HG03575 (cell line): ENCODE data around the gene IFNL1.
"Not testable (repeated sequence)": the region's sequence is repeated elsewhere in the genome, so short reads cannot be mapped to it uniquely, and the experiment has no call there.

Experiments
- ATAC-seq: cut with Tn5 transposase; IDR thresholded peaks from one replicate; pipeline ENCODE4 v1.9.1; 2021; ENCODE audit not compliant: unreplicated experiment, insufficient number of reproducible peaks, low FRiP score; ENCODE audit errors: extremely low read depth

Gene IFNL1

GRCh38 chr19:39268531-39269223, 27.5 kb upstream of the IFNL1 start:
- ATAC-seq, result not testable (repeated sequence)

DNA sequence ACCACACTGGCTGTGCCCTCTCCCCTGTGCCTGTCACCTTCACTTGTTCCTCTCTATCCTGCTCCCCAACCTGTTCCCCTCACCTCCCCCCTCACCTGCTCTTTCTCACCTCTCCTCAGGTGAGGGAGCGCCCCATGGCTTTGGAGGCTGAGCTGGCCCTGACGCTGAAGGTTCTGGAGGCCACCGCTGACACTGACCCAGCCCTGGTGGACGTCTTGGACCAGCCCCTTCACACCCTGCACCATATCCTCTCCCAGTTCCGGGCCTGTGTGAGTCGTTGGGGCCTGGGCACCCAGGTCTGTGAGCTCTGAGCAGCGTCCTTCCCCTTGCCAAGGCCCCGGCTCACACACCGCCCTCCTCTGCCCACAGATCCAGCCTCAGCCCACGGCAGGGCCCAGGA, 26.8 kb upstream of the IFNL1 start:
- not testable (repeated sequence) for ATAC-seq

DNA sequence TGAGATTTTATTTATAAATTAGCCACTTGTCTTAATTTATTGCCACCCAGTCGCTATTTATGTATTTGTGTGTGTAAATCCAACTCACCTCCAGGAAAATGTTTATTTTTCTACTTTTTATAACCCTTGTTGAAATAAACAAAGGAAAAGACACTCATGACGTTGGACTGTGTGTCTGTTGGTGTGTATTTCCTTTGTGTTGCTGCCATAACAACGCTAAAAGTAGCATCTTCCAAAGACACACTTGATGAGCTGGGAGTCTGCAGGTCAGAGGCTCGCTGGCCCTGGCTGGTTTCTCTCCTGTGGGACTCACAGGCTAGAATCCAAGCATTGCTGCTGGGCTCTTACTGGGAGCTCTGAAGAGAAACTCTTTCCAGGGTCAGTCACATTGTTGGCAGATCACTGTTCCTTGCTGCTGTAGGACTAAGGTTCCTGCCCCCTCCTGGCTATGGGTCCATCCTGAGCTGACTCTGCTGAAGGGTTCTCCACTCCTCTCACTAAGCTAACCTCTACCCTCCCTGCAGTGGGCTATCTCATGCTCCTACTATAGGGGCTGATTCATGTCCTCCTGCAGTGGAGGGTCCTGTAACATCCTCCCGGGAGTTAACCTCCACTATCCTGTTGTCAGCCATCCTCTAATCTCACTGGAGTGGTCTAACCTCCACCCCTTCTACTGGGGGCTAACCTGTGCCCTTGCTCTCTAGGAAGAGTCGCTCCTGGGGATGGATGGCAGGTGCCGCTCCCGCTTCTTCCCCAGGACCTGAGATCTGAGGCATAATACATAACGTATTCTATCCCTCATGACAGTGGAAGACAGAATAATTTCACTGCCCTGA, 26.0 kb upstream of the IFNL1 start:
- ATAC-seq, result no peak

- not testable (repeated sequence) for ATAC-seq
These were observed 22.3 kb upstream of the IFNL1 start for GRCh38 chr19:39273859-39274258.

- ATAC-seq, result no peak
These were observed 20.6 kb upstream of the IFNL1 start for GRCh38 chr19:39275578-39275977.

- no peak for ATAC-seq
These were observed 19.5 kb upstream of the IFNL1 start for GRCh38 chr19:39276740-39277139.

- ATAC-seq, result no peak
These were observed 18.6 kb upstream of the IFNL1 start for GRCh38 chr19:39277598-39277997.

DNA sequence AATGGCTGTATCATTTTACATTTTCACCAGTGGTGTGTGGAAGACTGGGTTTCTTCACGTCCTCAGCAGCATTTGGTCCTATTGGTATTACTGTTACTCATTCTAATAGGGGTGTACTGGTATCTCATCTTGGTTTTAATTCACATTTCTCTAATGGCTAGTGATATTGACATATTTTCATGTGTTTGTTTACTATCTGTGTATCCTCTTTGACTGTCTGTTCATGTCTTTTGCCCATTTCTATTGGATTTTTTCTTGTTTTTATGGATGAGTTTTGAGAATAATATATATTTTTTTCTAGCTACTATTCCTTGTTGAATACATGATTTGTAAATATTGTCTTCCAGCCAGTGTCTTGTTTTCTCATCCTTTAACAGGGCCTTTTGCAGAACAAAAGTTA, 14.2 kb upstream of the IFNL1 start:
- no peak for ATAC-seq

DNA sequence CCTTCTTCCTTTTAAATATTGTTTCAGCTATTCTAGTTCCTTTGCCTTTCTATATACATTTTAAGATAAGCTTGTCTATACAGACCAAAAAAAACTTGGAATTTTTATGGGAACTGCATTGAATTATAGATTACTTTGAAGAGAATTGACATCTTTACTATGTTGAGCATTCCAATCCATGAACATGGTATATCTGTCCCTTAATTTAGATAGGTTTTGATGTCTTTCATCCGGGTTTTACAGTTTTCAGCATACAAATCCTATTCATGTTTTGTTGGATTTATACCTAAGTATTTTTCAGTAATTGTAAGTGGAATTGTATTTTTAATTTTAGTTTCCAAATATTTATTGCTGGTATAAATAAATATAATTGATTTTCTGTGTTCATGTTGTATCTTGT, 12.2 kb upstream of the IFNL1 start:
- ATAC-seq, result no peak

DNA sequence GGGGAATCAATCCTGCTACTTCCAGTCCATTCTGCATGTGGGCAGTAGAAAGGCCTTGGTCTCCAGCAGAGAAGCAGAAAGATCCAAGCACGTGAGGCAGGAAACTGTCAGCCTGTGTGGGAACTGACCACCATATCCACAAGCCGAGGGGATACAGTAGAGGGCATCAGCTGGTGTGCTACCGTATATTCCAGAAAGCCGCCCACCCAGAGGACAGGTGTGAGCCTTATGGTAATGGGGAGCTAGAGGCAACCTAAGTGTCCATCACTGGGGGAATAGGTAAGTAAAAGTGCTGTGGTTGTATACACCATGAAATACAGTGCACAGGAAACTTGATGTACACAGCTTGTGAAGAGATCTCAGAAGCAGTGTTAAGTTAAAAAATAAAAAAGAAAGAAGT, 2.8 kb upstream of the IFNL1 start:
- ATAC-seq, result no peak

DNA sequence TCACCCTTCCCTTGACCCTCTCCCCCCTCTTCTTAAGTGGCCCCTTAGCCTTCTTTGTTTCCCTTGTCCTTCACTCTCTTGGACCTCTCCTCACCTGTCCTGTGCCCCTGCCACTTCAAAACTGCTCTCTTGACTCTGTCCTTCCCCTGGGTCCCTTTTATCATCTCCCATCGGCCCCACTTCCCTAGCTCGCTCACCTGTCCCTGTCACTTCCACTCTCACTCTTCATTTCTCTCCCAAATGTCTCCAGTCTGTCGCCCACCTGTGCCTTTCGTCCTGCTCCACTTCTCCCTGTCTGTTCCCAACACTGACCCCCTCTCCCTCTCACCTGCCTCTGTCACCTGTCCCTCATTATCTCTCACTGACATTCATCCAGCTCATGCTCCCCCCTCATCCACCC, 699 bp downstream of the IFNL1 start:
- no peak for ATAC-seq

DNA sequence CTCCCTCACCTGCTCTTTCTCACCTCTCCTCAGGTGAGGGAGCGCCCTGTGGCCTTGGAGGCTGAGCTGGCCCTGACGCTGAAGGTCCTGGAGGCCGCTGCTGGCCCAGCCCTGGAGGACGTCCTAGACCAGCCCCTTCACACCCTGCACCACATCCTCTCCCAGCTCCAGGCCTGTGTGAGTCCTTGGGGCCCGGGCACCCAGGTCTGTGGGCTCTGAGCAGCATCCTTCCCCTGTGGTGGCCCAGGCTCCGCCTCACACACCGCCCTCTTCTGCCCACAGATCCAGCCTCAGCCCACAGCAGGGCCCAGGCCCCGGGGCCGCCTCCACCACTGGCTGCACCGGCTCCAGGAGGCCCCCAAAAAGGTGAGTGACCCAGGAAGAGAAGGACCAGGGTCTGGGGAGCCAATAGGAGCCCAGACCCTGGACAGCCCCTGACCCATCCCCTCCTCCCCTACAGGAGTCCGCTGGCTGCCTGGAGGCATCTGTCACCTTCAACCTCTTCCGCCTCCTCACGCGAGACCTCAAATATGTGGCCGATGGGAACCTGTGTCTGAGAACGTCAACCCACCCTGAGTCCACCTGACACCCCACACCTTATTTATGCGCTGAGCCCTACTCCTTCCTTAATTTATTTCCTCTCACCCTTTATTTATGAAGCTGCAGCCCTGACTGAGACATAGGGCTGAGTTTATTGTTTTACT, 1.9 kb downstream of the IFNL1 start:
- no peak for ATAC-seq

DNA sequence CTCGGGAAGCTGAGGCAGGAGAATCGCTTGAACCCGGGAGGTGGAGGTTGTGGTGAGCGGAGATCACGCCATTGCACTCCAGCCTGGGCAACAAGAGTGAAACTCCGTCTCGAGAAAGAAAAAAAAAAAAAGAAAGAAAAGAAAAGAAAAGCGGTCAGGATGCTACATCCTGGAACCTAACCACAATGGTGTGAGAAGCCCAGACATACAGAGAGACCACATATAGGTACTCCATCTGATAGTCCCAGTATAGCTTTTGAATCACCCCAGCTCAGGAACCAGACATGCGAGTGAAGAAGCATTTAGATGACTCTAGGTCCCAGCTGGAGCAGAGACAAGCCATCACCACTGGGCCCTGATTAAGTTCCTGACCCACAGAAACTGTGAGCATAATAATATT, 3.2 kb downstream of the IFNL1 start:
- no peak for ATAC-seq

DNA sequence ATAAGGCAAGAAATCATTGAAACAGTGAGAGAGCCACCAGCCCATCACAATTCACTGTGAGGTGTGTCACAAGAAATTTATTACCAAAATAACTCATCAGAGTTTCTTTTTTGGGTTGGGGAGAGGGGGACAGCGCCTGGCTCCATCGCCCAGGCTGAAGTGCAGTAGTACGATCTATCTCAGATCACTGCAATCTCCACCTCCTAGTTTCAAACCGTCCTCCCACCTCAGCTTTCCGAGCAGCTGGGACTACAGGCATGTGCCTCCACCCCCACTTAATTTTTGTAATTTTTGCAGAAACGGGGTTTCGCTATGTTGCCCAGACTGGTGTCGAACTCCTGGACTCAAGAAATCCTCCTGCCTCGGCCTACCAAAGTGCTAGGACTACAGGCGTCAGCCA, 3.6 kb downstream of the IFNL1 start:
- ATAC-seq, result no peak

DNA sequence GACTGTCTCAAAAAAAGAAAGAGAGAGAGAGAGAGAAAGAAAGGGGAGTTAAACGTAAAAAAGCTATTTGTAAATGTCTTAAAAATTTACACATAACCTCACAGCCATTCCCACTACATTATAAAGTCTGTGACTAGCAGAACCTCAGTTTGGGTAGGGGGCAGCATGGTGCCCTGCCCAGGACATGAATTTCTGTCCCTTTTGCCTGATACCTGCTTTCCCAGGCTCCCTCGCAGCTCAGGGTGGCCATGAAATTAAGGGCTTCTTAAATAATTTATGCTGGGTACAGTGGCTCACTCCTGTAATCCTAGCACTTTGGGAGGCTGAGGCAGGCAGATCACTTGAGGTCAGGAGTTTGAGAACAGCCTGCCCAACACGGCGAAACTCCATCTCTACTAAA, 4.8 kb downstream of the IFNL1 start:
- no peak for ATAC-seq

- ATAC-seq, result no peak
These were observed 5.4 kb downstream of the IFNL1 start for GRCh38 chr19:39301562-39301961.

- no peak for ATAC-seq
These were observed 7.4 kb downstream of the IFNL1 start for GRCh38 chr19:39303373-39304184.

- ATAC-seq, result no peak
These were observed 7.9 kb downstream of the IFNL1 start for GRCh38 chr19:39304185-39304513.
